ENCODE results near the gene TBC1D3B.

The TBC1D3B gene

DNA sequence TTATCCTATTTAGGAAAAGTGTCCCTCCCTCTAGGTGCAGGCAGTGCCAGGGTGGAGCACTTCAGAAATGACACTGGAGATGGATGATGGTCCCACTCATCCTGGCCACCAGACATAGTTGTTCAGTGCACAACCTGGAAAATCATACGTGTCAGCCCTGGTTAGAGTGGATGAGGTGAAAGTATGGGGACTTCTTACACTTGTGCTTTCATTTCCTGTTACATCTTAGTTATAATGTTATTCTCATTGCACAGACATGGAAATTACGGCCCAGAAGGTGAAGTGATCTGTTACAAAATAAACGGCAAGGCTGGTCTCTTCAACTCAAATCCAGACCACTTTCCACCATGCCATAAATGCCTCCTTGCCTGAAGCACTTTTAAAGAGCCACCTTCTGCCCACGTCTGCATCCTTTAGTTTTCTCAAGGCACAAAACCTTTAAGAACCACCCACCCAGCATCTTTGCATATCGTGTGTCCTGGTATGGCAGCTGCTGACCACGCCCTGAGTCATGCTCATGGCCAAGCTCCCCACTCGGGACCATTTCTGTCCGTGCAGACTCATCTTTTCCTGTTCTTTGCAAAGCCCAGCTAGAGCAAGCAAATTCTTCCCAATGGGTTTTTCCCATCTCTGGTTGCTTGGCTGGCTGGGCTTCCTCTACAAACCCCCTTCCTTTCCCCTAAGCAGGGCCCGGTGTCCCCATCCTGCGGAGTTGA is 22.4 kb downstream of the TBC1D3B start:
- DNase-seq (ENCODE audit: low read depth, low spot score) = no peak
- WGBS (ENCODE audit: insufficient coverage, insufficient read length) = no CpG with 5 or more reads among the region's 10 CpGs
- Histone ChIP-seq H3K27me3 (ENCODE audit: control insufficient read depth, insufficient read depth, low read length) (no peaks in the 10 kb centered on the region), H3K36me3 (ENCODE audit: control insufficient read depth, insufficient read depth, low read length) (no peaks in the 10 kb centered on the region), H3K4me1 (ENCODE audit: control insufficient read depth, insufficient read depth, low read length) (no peaks in the 10 kb centered on the region), H3K27ac (ENCODE audit: low read length) (no peak overlapping the region), H3K4me3 (ENCODE audit: low read length) (no peak overlapping the region), H3K9me3 (ENCODE audit: control insufficient read depth, insufficient read depth, low read length) (no peaks in the 10 kb centered on the region)

- WGBS (ENCODE audit: insufficient coverage, insufficient read length) = no CpG with 5 or more reads among the region's 8 CpGs
- Histone ChIP-seq H3K36me3 (ENCODE audit: control insufficient read depth, insufficient read depth, low read length) (no peaks in the 10 kb centered on the region), H3K9me3 (ENCODE audit: control insufficient read depth, insufficient read depth, low read length) (no peaks in the 10 kb centered on the region), H3K27me3 (ENCODE audit: control insufficient read depth, insufficient read depth, low read length) (no peaks in the 10 kb centered on the region), H3K4me1 (ENCODE audit: control insufficient read depth, insufficient read depth, low read length) (no peaks in the 10 kb centered on the region), H3K27ac (ENCODE audit: low read length) (no peak overlapping the region), H3K4me3 (ENCODE audit: low read length) (no peak overlapping the region)
- DNase-seq (ENCODE audit: low read depth, low spot score) = no peak
These were observed 23.8 kb downstream of the TBC1D3B start for GRCh38 chr17:36152639-36153120.

GRCh38 chr17:36151891-36152638 is 24.4 kb downstream of the TBC1D3B start:
- Histone ChIP-seq H3K4me3 (ENCODE audit: low read length) (no peak overlapping the region), H3K27me3 (ENCODE audit: control insufficient read depth, insufficient read depth, low read length) (no peaks in the 10 kb centered on the region), H3K4me1 (ENCODE audit: control insufficient read depth, insufficient read depth, low read length) (no peaks in the 10 kb centered on the region), H3K27ac (ENCODE audit: low read length) (no peak overlapping the region), H3K9me3 (ENCODE audit: control insufficient read depth, insufficient read depth, low read length) (no peaks in the 10 kb centered on the region), H3K36me3 (ENCODE audit: control insufficient read depth, insufficient read depth, low read length) (no peaks in the 10 kb centered on the region)
- DNase-seq (ENCODE audit: low read depth, low spot score) = no peak
- no CpG with 5 or more reads among the region's 4 CpGs for WGBS (ENCODE audit: insufficient coverage, insufficient read length)

- no peaks in the 10 kb centered on the region for H3K9me3 ChIP-seq (ENCODE audit: control insufficient read depth, insufficient read depth, low read length)
- no peaks in the 10 kb centered on the region for H3K4me1 ChIP-seq (ENCODE audit: control insufficient read depth, insufficient read depth, low read length)
- DNase-seq (ENCODE audit: low read depth, low spot score) = no peak
- H3K36me3 ChIP-seq (ENCODE audit: control insufficient read depth, insufficient read depth, low read length) = no peaks in the 10 kb centered on the region
- no peak overlapping the region for H3K27ac ChIP-seq (ENCODE audit: low read length)
- H3K27me3 ChIP-seq (ENCODE audit: control insufficient read depth, insufficient read depth, low read length) = no peaks in the 10 kb centered on the region
- WGBS (ENCODE audit: insufficient coverage, insufficient read length) = no CpG with 5 or more reads among the region's 11 CpGs
- H3K4me3 ChIP-seq (ENCODE audit: low read length) = no peak overlapping the region
These were observed 27.1 kb downstream of the TBC1D3B start for GRCh38 chr17:36149296-36149820.

DNA sequence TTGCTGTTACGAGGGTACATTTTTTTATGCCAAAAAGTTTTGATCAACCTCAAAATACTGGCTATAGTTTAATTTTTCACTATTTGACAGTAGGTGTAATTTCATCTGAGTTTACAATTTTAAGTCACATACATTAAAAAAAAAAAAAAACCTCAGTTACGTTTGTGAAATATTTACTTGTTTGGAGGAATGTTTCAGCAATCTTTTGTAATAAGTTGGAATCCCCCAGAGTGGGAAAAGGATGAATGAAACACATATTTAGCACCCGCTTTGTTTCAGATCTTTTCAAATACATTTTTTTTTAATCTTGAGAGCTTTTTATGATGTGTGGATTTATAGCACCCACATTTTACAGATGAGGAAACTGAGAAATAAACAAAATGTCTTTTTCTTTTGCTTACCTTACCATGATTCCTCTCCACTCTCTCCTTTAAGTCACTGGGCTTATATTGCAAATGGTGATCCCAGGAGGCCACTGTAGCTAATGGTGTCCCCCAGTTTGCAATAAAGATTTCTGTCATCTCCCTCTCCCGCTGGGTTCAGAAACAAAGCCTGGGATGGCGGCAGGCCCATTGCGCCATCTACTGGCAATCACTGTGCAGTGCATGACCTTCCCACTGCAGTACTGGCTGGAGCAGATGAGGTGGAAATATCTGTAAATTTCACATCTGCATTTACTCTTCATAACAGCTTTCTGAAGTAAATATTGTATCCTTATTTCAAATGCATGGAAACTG is 27.7 kb downstream of the TBC1D3B start:
- H3K4me1 ChIP-seq (ENCODE audit: control insufficient read depth, insufficient read depth, low read length) = no peaks in the 10 kb centered on the region
- no peaks in the 10 kb centered on the region for H3K27me3 ChIP-seq (ENCODE audit: control insufficient read depth, insufficient read depth, low read length)
- DNase-seq (ENCODE audit: low read depth, low spot score) = peak; percentile 35
- H3K4me3 ChIP-seq (ENCODE audit: low read length) = no peak overlapping the region
- H3K27ac ChIP-seq (ENCODE audit: low read length) = no peak overlapping the region
- no peaks in the 10 kb centered on the region for H3K36me3 ChIP-seq (ENCODE audit: control insufficient read depth, insufficient read depth, low read length)
- WGBS (ENCODE audit: insufficient coverage, insufficient read length) = no CpG with 5 or more reads among the region's 6 CpGs
- no peaks in the 10 kb centered on the region for H3K9me3 ChIP-seq (ENCODE audit: control insufficient read depth, insufficient read depth, low read length)

- Histone ChIP-seq H3K4me3 (ENCODE audit: low read length) (no peak overlapping the region), H3K9me3 (ENCODE audit: control insufficient read depth, insufficient read depth, low read length) (no peaks in the 10 kb centered on the region), H3K27me3 (ENCODE audit: control insufficient read depth, insufficient read depth, low read length) (no peaks in the 10 kb centered on the region), H3K4me1 (ENCODE audit: control insufficient read depth, insufficient read depth, low read length) (no peaks in the 10 kb centered on the region), H3K36me3 (ENCODE audit: control insufficient read depth, insufficient read depth, low read length) (no peaks in the 10 kb centered on the region), H3K27ac (ENCODE audit: low read length) (no peak overlapping the region)
- DNase-seq (ENCODE audit: low read depth, low spot score) = no peak
- WGBS (ENCODE audit: insufficient coverage, insufficient read length) = no CpG with 5 or more reads among the region's 3 CpGs
These were observed 28.8 kb downstream of the TBC1D3B start for GRCh38 chr17:36147601-36148000.

DNA sequence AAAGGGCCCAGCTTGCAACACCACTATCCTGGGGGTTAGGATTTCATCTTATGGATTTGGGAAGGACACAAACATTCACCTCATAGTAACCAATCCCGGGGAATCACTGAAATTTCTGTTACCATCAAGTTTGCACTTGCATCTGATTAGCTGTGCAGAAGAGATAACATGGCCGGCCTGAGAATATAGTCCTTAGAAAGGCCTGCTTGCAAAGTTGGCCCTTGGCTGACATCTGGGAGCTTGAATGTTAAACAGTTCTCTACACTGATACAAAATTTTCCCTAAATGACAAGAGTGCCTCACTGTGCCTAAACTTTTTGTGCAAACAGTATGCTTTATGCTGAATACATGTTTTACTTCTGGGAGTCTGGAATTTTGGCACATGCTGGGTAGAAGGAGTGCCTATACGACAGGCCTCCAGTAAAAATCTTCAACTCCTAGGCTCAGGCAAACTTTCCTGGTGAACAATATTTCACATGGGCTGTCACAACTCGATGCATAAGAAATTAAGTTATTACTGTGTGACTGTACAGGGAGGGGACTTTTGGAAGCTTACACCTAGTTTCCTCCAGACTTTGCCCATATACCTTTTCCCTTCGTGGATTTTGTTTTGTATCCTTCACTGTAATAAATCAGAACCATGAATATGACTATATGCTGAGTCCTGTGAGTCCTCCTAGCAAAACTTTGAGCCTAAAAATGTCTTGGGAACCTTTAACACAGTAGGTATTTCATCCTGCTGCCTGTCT is 31.3 kb downstream of the TBC1D3B start:
- no peak for DNase-seq (ENCODE audit: low read depth, low spot score)
- Histone ChIP-seq H3K4me1 (ENCODE audit: control insufficient read depth, insufficient read depth, low read length) (no peaks in the 10 kb centered on the region), H3K36me3 (ENCODE audit: control insufficient read depth, insufficient read depth, low read length) (no peaks in the 10 kb centered on the region), H3K9me3 (ENCODE audit: control insufficient read depth, insufficient read depth, low read length) (no peaks in the 10 kb centered on the region), H3K4me3 (ENCODE audit: low read length) (no peak overlapping the region), H3K27me3 (ENCODE audit: control insufficient read depth, insufficient read depth, low read length) (no peaks in the 10 kb centered on the region), H3K27ac (ENCODE audit: low read length) (no peak overlapping the region)
- no CpG with 5 or more reads among the region's 5 CpGs for WGBS (ENCODE audit: insufficient coverage, insufficient read length)

DNA sequence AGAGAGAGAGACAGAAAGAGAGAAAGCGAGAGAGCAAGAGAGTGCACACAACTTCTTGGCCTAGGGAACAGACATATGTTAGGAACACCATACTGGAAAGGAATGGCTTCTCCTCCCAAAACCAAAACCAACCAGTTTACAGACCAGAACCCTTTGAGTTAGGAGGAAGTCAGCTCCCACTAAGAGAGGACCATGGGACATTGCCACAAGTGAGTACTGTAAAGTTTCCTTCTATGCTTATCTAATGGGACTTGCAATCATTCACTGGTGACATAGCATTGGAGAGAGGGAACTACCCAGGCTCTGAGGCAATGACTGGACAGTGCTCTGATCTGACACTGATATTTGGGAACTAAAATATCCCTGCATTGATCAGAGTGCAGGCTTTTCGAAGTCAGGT is 32.4 kb downstream of the TBC1D3B start:
- Histone ChIP-seq H3K4me1 (ENCODE audit: control insufficient read depth, insufficient read depth, low read length) (no peaks in the 10 kb centered on the region), H3K4me3 (ENCODE audit: low read length) (no peak overlapping the region), H3K27me3 (ENCODE audit: control insufficient read depth, insufficient read depth, low read length) (no peaks in the 10 kb centered on the region), H3K36me3 (ENCODE audit: control insufficient read depth, insufficient read depth, low read length) (no peaks in the 10 kb centered on the region), H3K9me3 (ENCODE audit: control insufficient read depth, insufficient read depth, low read length) (no peaks in the 10 kb centered on the region), H3K27ac (ENCODE audit: low read length) (no peak overlapping the region)
- no CpG with 5 or more reads among the region's 2 CpGs for WGBS (ENCODE audit: insufficient coverage, insufficient read length)
- no peak for DNase-seq (ENCODE audit: low read depth, low spot score)

GRCh38 chr17:36142806-36143205 is 33.6 kb downstream of the TBC1D3B start:
- H3K36me3 ChIP-seq (ENCODE audit: control insufficient read depth, insufficient read depth, low read length) = no peaks in the 10 kb centered on the region
- no peak for DNase-seq (ENCODE audit: low read depth, low spot score)
- H3K9me3 ChIP-seq (ENCODE audit: control insufficient read depth, insufficient read depth, low read length) = no peaks in the 10 kb centered on the region
- no peak overlapping the region for H3K4me3 ChIP-seq (ENCODE audit: low read length)
- no peaks in the 10 kb centered on the region for H3K4me1 ChIP-seq (ENCODE audit: control insufficient read depth, insufficient read depth, low read length)
- no peaks in the 10 kb centered on the region for H3K27me3 ChIP-seq (ENCODE audit: control insufficient read depth, insufficient read depth, low read length)
- WGBS (ENCODE audit: insufficient coverage, insufficient read length) = no CpG with 5 or more reads among the region's 8 CpGs
- no peak overlapping the region for H3K27ac ChIP-seq (ENCODE audit: low read length)

GRCh38 chr17:36142235-36142634 is 34.2 kb downstream of the TBC1D3B start:
- no peak for DNase-seq (ENCODE audit: low read depth, low spot score)
- no peaks in the 10 kb centered on the region for H3K36me3 ChIP-seq (ENCODE audit: control insufficient read depth, insufficient read depth, low read length)
- H3K27me3 ChIP-seq (ENCODE audit: control insufficient read depth, insufficient read depth, low read length) = no peaks in the 10 kb centered on the region
- H3K9me3 ChIP-seq (ENCODE audit: control insufficient read depth, insufficient read depth, low read length) = no peaks in the 10 kb centered on the region
- H3K4me1 ChIP-seq (ENCODE audit: control insufficient read depth, insufficient read depth, low read length) = no peaks in the 10 kb centered on the region
- H3K4me3 ChIP-seq (ENCODE audit: low read length) = no peak overlapping the region
- H3K27ac ChIP-seq (ENCODE audit: low read length) = no peak overlapping the region

Measured in iPS DF 6.9 (cell line).